ENCODE results near the gene OR52A5.

- TF ChIP-seq, protein P1, sequence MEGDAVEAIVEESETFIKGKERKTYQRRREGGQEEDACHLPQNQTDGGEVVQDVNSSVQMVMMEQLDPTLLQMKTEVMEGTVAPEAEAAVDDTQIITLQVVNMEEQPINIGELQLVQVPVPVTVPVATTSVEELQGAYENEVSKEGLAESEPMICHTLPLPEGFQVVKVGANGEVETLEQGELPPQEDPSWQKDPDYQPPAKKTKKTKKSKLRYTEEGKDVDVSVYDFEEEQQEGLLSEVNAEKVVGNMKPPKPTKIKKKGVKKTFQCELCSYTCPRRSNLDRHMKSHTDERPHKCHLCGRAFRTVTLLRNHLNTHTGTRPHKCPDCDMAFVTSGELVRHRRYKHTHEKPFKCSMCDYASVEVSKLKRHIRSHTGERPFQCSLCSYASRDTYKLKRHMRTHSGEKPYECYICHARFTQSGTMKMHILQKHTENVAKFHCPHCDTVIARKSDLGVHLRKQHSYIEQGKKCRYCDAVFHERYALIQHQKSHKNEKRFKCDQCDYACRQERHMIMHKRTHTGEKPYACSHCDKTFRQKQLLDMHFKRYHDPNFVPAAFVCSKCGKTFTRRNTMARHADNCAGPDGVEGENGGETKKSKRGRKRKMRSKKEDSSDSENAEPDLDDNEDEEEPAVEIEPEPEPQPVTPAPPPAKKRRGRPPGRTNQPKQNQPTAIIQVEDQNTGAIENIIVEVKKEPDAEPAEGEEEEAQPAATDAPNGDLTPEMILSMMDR (IDR thresholded peaks at IDR 0.05): no peak
- no peak for TF ChIP-seq POLR2AphosphoS5 (IDR thresholded peaks at IDR 0.05)
- no peak for TF ChIP-seq POLR2A (IDR thresholded peaks at IDR 0.05)
Measured at GRCh38 chr11:5124891-5125620, 13.1 kb downstream of the OR52A5 start.
